ENCODE measurements around the gene P2RX4. TPM values are rescaled to one million over a fixed set of nuclear protein-coding genes. Genes with fewer than 3 reads are reported as not detected.
A peak's percentile ranks its signal among the peaks of the same experiment; 100 is the strongest.
"Not testable (repeated sequence)": the region's sequence is repeated elsewhere in the genome, so short reads cannot be mapped to it uniquely, and the experiment has no call there.

The P2RX4 gene
- total RNA-seq, 3 donors from 2014 or later, result 62.9 to 114 (median 86.9) TPM

- H3K36me3 ChIP-seq, result no peaks in the 10 kb centered on the region
- no peaks in the 10 kb centered on the region for H3K4me1 ChIP-seq
- no peaks in the 10 kb centered on the region for H3K9me3 ChIP-seq
- DNase-seq (ENCODE audit: low spot score in 2 of 2), result no peak
- H3K4me3 ChIP-seq, result no peak overlapping the region
- intact Hi-C loops (cut with DNase I; ENCODE audit: low total_unique reads), result no loop called here
- no peaks in the 10 kb centered on the region for H3K27me3 ChIP-seq
- H3K27ac ChIP-seq, result no peak overlapping the region
- TF ChIP-seq CTCF (IDR thresholded peaks at IDR 0.05) (no peak), POLR2AphosphoS5 (IDR thresholded peaks at IDR 0.05) (no peak), POLR2A (IDR thresholded peaks at IDR 0.05) (no peak)
Observed at GRCh38 chr12:121219353-121219986, 9.5 kb downstream of the P2RX4 start.

- intact Hi-C loops (cut with DNase I; ENCODE audit: low total_unique reads), result no loop called here
- DNase-seq (ENCODE audit: low spot score in 2 of 2), result no peak
- no peak overlapping the region for H3K27ac ChIP-seq
- H3K4me3 ChIP-seq, result no peak overlapping the region
- H3K9me3 ChIP-seq, result no peaks in the 10 kb centered on the region
- TF ChIP-seq POLR2AphosphoS5 (IDR thresholded peaks at IDR 0.05) (no peak), CTCF (IDR thresholded peaks at IDR 0.05) (no peak), POLR2A (IDR thresholded peaks at IDR 0.05) (no peak)
- no peaks in the 10 kb centered on the region for H3K36me3 ChIP-seq
- no peaks in the 10 kb centered on the region for H3K4me1 ChIP-seq
- H3K27me3 ChIP-seq, result no peaks in the 10 kb centered on the region
Observed at GRCh38 chr12:121222847-121223246, 12.9 kb downstream of the P2RX4 start.

- Histone ChIP-seq H3K4me1 (no peaks in the 10 kb centered on the region), H3K27me3 (no peaks in the 10 kb centered on the region), H3K4me3 (no peak overlapping the region), H3K9me3 (no peaks in the 10 kb centered on the region), H3K36me3 (no peaks in the 10 kb centered on the region), H3K27ac (peak overlapping the region in 1 of 2 donors; percentile 1)
- intact Hi-C loops (cut with DNase I; ENCODE audit: low total_unique reads), result no loop called here
- TF ChIP-seq POLR2A (IDR thresholded peaks at IDR 0.05) (no peak), POLR2AphosphoS5 (IDR thresholded peaks at IDR 0.05) (no peak), CTCF (IDR thresholded peaks at IDR 0.05) (peak in 2 of 3 donors; percentile 15 to 48)
- DNase-seq (ENCODE audit: low spot score in 2 of 2), result no peak
Observed at GRCh38 chr12:121223292-121224285, 13.7 kb downstream of the P2RX4 start.

- H3K4me1 ChIP-seq, result no peaks in the 10 kb centered on the region
- TF ChIP-seq CTCF (IDR thresholded peaks at IDR 0.05), result no peak
- no peak for TF ChIP-seq POLR2A (IDR thresholded peaks at IDR 0.05)
- TF ChIP-seq POLR2AphosphoS5 (IDR thresholded peaks at IDR 0.05), result no peak
Observed at GRCh38 chr12:121224591-121224990, 14.7 kb downstream of the P2RX4 start.

GRCh38 chr12:121226399-121226798, 16.5 kb downstream of the P2RX4 start:
- Histone ChIP-seq H3K4me1 (no peaks in the 10 kb centered on the region), H3K4me3 (no peak overlapping the region), H3K27me3 (no peaks in the 10 kb centered on the region), H3K27ac (peak overlapping the region; percentile 69 to 82), H3K9me3 (no peaks in the 10 kb centered on the region), H3K36me3 (no peaks in the 10 kb centered on the region)
- intact Hi-C loops (cut with DNase I; ENCODE audit: low total_unique reads), result no loop called here
- TF ChIP-seq POLR2A (IDR thresholded peaks at IDR 0.05), result no peak
- TF ChIP-seq CTCF (IDR thresholded peaks at IDR 0.05), result no peak
- no peak for TF ChIP-seq POLR2AphosphoS5 (IDR thresholded peaks at IDR 0.05)
- no peak for DNase-seq (ENCODE audit: low spot score in 2 of 2)

More at GRCh38 chr12:121224591-121224990, 14.7 kb downstream of the P2RX4 start:
- H3K27ac ChIP-seq, result peak overlapping the region in 1 of 2 donors; percentile 61
- no peak overlapping the region for H3K4me3 ChIP-seq
- intact Hi-C loops (cut with DNase I; ENCODE audit: low total_unique reads), result no loop called here
- DNase-seq (ENCODE audit: low spot score in 2 of 2), result no peak
- no peaks in the 10 kb centered on the region for H3K27me3 ChIP-seq
- H3K9me3 ChIP-seq, result no peaks in the 10 kb centered on the region
- no peaks in the 10 kb centered on the region for H3K36me3 ChIP-seq

GRCh38 chr12:121226871-121227270, 16.9 kb downstream of the P2RX4 start:
- H3K9me3 ChIP-seq; DNase-seq (ENCODE audit: low spot score in 2 of 2); H3K4me1 ChIP-seq; H3K27me3 ChIP-seq; H3K4me3 ChIP-seq; H3K36me3 ChIP-seq; intact Hi-C loops (cut with DNase I; ENCODE audit: low total_unique reads): not testable (repeated sequence)
- peak overlapping the region; percentile 69 to 82 for H3K27ac ChIP-seq
